HCT116 (cell line): ENCODE measurements around the gene MUC5B. TPM values are rescaled to one million over a fixed set of nuclear protein-coding genes. Genes with fewer than 3 reads are reported as not detected.

Experiments
- ATAC-seq: fragments of 200-7000 bp; cut with Tn5 transposase; 2 replicates; pipeline ENCODE4 v1.9.1; 2020; ENCODE audit warnings: mild to moderate bottlenecking, moderate library complexity
- BruUV-seq: library from RNA; stranded (reverse); fragments of 400-500 nt; replicated peaks from 2 replicates; lab custom pipeline; 2021; lab: Mats Ljungman, UMichigan
- CTCF ChIA-PET: fragments of 300-600 bp; sonication (Branson Sonifier 250); formaldehyde crosslinking; loops from one replicate; lab custom pipeline; 2021; ENCODE audit warnings: antibody characterized with exemption; lab: Charles Lee
- POLR2A ChIA-PET: fragments of 300-600, 350-600 bp; sonication (Branson Sonifier 250); formaldehyde crosslinking; loops from one replicate; lab custom pipeline; 2021; ENCODE audit warnings: antibody characterized with exemption; lab: Charles Lee
- RAD21 ChIA-PET, 2 experiments: fragments of 300-600 bp; sonication (Branson Sonifier 250); formaldehyde crosslinking; loops; one replicate each; lab custom pipeline; 2023; ENCODE audit warnings: low total read pairs in 2 of 2; ENCODE audit not compliant: uncharacterized antibody in 2 of 2, unreplicated experiment in 2 of 2, low non-redundant PET in 1 of 2; lab: Charles Lee
- DNase-seq: peaks from one replicate; pipeline ENCODE4 v3.0.0-alpha.2; 2010; ENCODE audit warnings: low read depth, low spot score
- H2AFZ ChIP-seq: fragments of 200-600 bp; shearing (Covaris generic), sonication (generic); 2 replicates; pipeline ENCODE4 v1.6.1; 2017; ENCODE audit warnings: low read depth, mixed run types, mixed read lengths, antibody characterized with exemption, low read length; ENCODE audit not compliant: poor library complexity, severe bottlenecking
- H3K27ac ChIP-seq: 2 replicates; pipeline ENCODE4 v1.5.1; 2012; ENCODE audit warnings: low read depth, low read length
- H3K27me3 ChIP-seq: fragments of 200-600 bp; sonication (generic); 2 replicates; pipeline ENCODE4 v1.6.1; 2016; ENCODE audit warnings: mixed run types, low read length, mixed read lengths; ENCODE audit not compliant: insufficient read depth
- H3K36me3 ChIP-seq, 2 experiments: fragments of 200-500 bp in 1 of 2; fragments of 200-600 bp in 1 of 2; sonication (Bioruptor generic) in 1 of 2; sonication (generic) in 1 of 2; 2 replicates each; pipeline versions ENCODE4 v1.5.1 to v1.6.1; 2014 to 2016; ENCODE audit warnings: low read length in 2 of 2, inconsistent platforms in 1 of 2, mixed read lengths in 1 of 2, mixed run types in 1 of 2; ENCODE audit not compliant: insufficient read depth in 2 of 2, control insufficient read depth in 1 of 2
- H3K4me1 ChIP-seq, 2 experiments: fragments of 200-600 bp in 1 of 2; sonication (generic) in 1 of 2; 2 replicates each; pipeline versions ENCODE4 v1.5.1 to v1.6.1; 2012 to 2017; ENCODE audit warnings: low read length in 2 of 2, inconsistent platforms in 1 of 2, mild to moderate bottlenecking in 1 of 2, mixed read lengths in 1 of 2, mixed run types in 1 of 2, moderate library complexity in 1 of 2; ENCODE audit not compliant: insufficient read depth in 2 of 2, control insufficient read depth in 1 of 2
- H3K4me2 ChIP-seq: fragments of 200-600 bp; sonication (generic); 2 replicates; pipeline ENCODE4 v1.6.1; 2017; ENCODE audit warnings: mixed run types, low read length, mixed read lengths
- H3K4me3 ChIP-seq, 2 experiments: fragments of 200-600 bp in 1 of 2; sonication (generic) in 1 of 2; replicated peaks in 1 of 2; 2 replicates each; pipeline ENCODE4 v1.5.1; 2011 to 2016; ENCODE audit warnings: low read length in 2 of 2, control low read depth in 1 of 2, low read depth in 1 of 2, mild to moderate bottlenecking in 1 of 2, mixed read lengths in 1 of 2, mixed run types in 1 of 2
- H3K79me2 ChIP-seq: fragments of 200-600 bp; sonication (generic); 2 replicates; pipeline ENCODE4 v1.6.1; 2017; ENCODE audit warnings: mild to moderate bottlenecking, mixed run types, low read length, moderate library complexity, mixed read lengths; ENCODE audit not compliant: insufficient read depth
- H3K9ac ChIP-seq: fragments of 200-600 bp; sonication (generic); 2 replicates; pipeline ENCODE4 v1.6.1; 2016; ENCODE audit warnings: low read length, mixed read lengths
- H3K9me2 ChIP-seq: fragments of 200-600 bp; sonication (generic), shearing (Covaris generic); 2 replicates; pipeline ENCODE4 v1.6.1; 2017; ENCODE audit warnings: mixed run types, mild to moderate bottlenecking, moderate library complexity; ENCODE audit not compliant: insufficient read depth
- H3K9me3 ChIP-seq, 2 experiments: fragments of 200-500 bp in 1 of 2; fragments of 200-600 bp in 1 of 2; sonication (Bioruptor generic) in 1 of 2; sonication (generic) in 1 of 2; 2 replicates each; pipeline ENCODE4 v1.6.1; 2014 to 2017; ENCODE audit warnings: low read length in 2 of 2, mixed read lengths in 2 of 2, inconsistent platforms in 1 of 2, low read depth in 1 of 2, mild to moderate bottlenecking in 1 of 2, mixed run types in 1 of 2, moderate library complexity in 1 of 2; ENCODE audit not compliant: control insufficient read depth in 1 of 2, insufficient read depth in 1 of 2
- H4K20me1 ChIP-seq: fragments of 200-600 bp; sonication (generic), shearing (Covaris generic); 2 replicates; pipeline ENCODE4 v1.6.1; 2017; ENCODE audit warnings: mixed run types, mild to moderate bottlenecking, moderate library complexity; ENCODE audit not compliant: insufficient read depth
- CTCF ChIP-seq, 3 experiments: fragments of 200-600 bp in 1 of 3; sonication (generic) in 1 of 3; IDR thresholded peaks in 2 of 3; conservative IDR thresholded peaks in 1 of 3; 2 replicates each; pipeline ENCODE4 v1.5.1; 2012 to 2017; ENCODE audit warnings: low read depth in 2 of 3, low read length in 2 of 3, antibody characterized with exemption in 1 of 3, borderline replicate concordance in 1 of 3, control low read depth in 1 of 3, mild to moderate bottlenecking in 1 of 3, mixed read lengths in 1 of 3, mixed run types in 1 of 3, moderate library complexity in 1 of 3; ENCODE audit not compliant: insufficient read depth in 1 of 3
- EGR1 ChIP-seq: IDR thresholded peaks from 2 replicates; pipeline ENCODE4 v1.6.1; 2012; ENCODE audit warnings: low read depth
- ELF1 ChIP-seq: IDR thresholded peaks from 2 replicates; pipeline ENCODE4 v1.6.1; 2012; ENCODE audit warnings: low read depth, borderline replicate concordance
- EZH2 ChIP-seq: fragments of 200-600 bp; sonication (generic); IDR thresholded peaks from 2 replicates; pipeline ENCODE4 v1.6.1; 2017; ENCODE audit warnings: antibody characterized with exemption, mixed run types
- FOSL1 ChIP-seq: IDR thresholded peaks from 2 replicates; pipeline ENCODE4 v1.6.1; 2012; ENCODE audit warnings: low read depth
- POLR2AphosphoS5 ChIP-seq: IDR thresholded peaks from 2 replicates; pipeline ENCODE4 v1.6.1; 2011; ENCODE audit warnings: mild to moderate bottlenecking, low read depth, low read length, moderate library complexity
- REST ChIP-seq: IDR thresholded peaks from 2 replicates; pipeline ENCODE4 v1.6.1; 2012; ENCODE audit warnings: low read depth
- TCF7L2 ChIP-seq: IDR thresholded peaks from 2 replicates; pipeline ENCODE4 v1.7.0; 2011; ENCODE audit warnings: borderline replicate concordance, inconsistent platforms; ENCODE audit not compliant: insufficient read depth, insufficient read length; ENCODE audit errors: extremely low read depth
- ZBTB33 ChIP-seq: IDR thresholded peaks from 2 replicates; pipeline ENCODE4 v1.6.1; 2011; ENCODE audit warnings: mild to moderate bottlenecking, low read length, moderate library complexity; ENCODE audit not compliant: insufficient replicate concordance; ENCODE audit errors: extremely low read depth
- intact Hi-C: fragments of 100-400 bp; cut with micrococcal nuclease; formaldehyde crosslinking; loops from 2 replicates; pipeline ENCODE4 v1.10.0; 2022
- total RNA-seq: library from RNA; stranded (reverse); gene quantifications from one replicate; pipeline ENCODE4 v1.2.1, GENCODE V29; 2021; ENCODE audit not compliant: unreplicated experiment

The MUC5B gene
- total RNA-seq, 1 experiment from 2014 or later: 1.5 TPM

GRCh38 chr11:1300569-1301187 lies 77.8 kb downstream of the MUC5B start (continued):
- no peak for TF ChIP-seq CTCF (IDR thresholded peaks at IDR 0.05 in 2 of 3, conservative IDR thresholded peaks at IDR 0.05 in 1 of 3; ENCODE audit: borderline replicate concordance in 1 of 3, insufficient read depth in 1 of 3, low read depth in 2 of 3, low read length in 2 of 3)
- no peak for TF ChIP-seq FOSL1
- no peak for TF ChIP-seq EZH2
- no peak for TF ChIP-seq REST

- RAD21 ChIA-PET: no interaction called here
- no TSS peak for BruUV-seq
- H2AFZ ChIP-seq: no peak overlapping the region
- H3K36me3 ChIP-seq: 0 out of 4 replicates have a peak, but pooled peaks cover 0 to 2% of the 10 kb centered on the region in 2 experiments
- no peak overlapping the region for H3K27ac ChIP-seq
- H3K9ac ChIP-seq: no peak overlapping the region
- DNase-seq (no peak), ATAC-seq (no peak)
- H3K4me2 ChIP-seq: no peak overlapping the region
- no peak overlapping the region for H3K4me3 ChIP-seq
- peaks cover 0 to 2% of the 10 kb centered on the region in 2 experiments; a peak in 1 of 4 replicates for H3K4me1 ChIP-seq
- CTCF ChIA-PET: no interaction called here
- POLR2A ChIA-PET: no interaction called here
- no peaks in the 10 kb centered on the region for H3K9me3 ChIP-seq
- no peaks in the 10 kb centered on the region for H4K20me1 ChIP-seq
- H3K9me2 ChIP-seq: no peaks in the 10 kb centered on the region
- no peaks in the 10 kb centered on the region for H3K27me3 ChIP-seq
- H3K79me2 ChIP-seq: peaks cover 45% of the 10 kb centered on the region
- intact Hi-C loops: no loop called here
- TF ChIP-seq TCF7L2 (no peak), REST (no peak), ELF1 (no peak), POLR2AphosphoS5 (no peak), EGR1 (no peak), ZBTB33 (no peak)
Observed at GRCh38 chr11:1301220-1302000, 78.5 kb downstream of the MUC5B start.
